Inflammatory macrophage (primary cell): ENCODE results near the gene ROPN1.
A peak's percentile ranks its signal among the peaks of the same experiment; 100 is the strongest.
"Not testable (repeated sequence)": the region's sequence is repeated elsewhere in the genome, so short reads cannot be mapped to it uniquely, and the experiment has no call there.

Experiments used
- DNase-seq, 2 donors: peaks; one replicate each; pipeline ENCODE4 v3.0.0-alpha.2; 2020 to 2022

ROPN1 gene

DNA sequence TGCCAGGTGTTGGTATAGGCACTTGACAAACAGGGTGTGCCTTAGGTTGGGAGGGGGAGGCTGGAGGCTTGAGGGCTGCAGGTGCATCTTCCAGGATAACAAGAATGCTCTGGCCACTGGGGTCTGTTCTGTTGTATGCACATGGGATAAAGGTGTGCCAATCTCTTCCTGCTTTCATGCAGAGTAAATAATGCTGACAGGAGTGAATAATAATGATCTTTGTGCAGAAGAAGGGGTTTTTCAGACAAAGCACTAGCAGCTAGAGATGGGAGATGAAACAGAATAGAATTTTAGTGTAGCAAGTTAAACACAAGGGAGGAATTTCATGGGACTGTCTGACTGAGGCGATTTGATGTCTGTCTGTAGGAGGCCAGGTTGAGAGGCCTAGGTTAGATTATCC, 1.9 kb upstream of the ROPN1 start:
- DNase-seq, result no peak

DNA sequence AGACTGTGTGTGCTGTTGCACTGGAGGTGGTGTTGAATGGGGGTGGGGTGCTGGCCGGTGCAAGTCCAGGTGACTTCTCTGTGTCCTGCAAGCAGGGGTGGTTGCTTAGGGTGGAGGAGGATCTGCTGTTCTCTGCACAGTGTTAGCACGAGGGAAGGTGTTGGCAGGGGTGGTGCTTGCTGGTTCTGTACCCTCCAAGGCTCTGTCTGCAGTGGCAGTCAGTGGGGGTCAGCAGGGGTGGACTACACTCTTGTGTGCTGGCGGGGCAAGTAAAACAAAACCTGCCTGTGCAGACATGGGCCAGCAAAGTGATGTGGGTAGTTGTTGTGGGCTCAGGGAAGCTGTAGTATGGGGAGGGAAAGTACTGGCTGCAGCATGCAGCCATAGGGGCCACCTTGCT, 5.5 kb downstream of the ROPN1 start:
- no peak for DNase-seq

DNA sequence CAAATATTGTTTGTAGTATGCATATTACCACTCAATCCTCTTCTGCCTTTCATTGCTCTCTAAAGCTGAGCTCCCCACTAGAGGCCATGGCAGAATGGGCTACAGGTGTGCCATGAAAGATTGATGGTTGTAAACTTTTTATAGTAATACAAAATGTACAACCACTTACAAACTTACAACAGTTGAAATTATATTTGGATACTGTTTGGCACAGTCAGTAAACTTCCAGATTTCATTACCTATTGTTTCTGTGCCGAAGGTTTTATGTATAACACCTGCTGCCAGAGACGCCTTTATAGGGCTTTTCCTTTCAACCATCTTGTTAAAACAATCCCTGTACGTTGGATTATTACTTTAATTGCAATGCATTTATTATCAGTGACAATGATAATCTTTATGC, 7.0 kb downstream of the ROPN1 start:
- DNase-seq, result no peak

DNA sequence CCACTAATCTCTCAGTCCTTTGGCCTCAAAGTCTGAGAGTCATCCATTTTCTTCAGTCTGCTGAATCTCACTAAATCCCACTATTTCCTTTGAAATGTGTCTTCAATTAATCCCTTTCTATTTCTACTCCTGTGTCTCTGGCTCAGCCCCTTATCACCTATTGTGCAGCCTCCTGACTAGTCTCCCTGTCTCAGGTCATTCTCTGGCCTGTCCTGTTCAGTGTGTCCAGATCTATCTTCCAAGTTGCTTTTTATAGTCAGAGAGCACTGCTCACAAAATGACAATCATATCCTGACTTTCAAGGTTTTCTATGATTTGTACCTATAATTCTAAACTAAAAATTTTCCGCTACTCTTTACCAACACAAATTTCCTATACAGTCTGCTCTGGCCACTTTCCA, 7.6 kb downstream of the ROPN1 start:
- no peak for DNase-seq

DNA sequence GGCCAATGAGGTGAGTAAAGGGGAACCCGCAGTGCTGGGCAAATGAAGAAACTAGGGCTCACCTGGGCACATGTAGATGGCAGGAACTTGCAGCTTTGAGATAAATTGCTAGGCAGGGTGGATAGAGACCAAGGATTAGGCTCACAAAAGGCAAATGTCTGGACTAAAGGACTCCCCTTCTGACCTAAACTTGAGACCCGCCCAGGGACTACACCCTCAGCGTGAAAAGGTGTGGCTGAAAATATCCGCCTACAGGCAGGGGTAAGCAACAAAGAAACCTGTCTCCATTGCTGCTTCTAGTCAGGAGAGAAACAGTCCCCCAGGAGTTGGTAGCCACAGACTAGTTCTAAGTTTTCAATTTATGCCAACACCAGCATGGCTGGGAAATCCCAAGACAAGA, 10.6 kb downstream of the ROPN1 start:
- not testable (repeated sequence) for DNase-seq

DNA sequence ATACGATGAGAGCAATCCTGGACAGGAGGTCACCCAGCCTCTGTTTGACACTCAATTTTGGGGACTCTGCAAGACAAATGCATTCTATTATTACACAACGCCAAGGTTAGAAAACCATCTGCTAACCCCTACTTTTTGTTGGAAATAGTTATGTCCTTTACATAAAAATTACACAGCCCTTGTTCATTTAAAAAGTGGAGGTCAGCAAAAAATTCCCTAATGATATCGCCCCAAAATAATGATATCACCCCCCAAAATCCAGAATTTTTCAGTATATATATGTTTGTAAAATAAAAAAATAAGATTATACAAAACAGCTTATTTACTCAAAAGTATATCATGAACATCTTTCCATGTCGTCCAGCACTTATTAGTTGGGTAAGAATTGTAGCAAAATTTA, 11.4 kb downstream of the ROPN1 start:
- DNase-seq, result no peak

DNA sequence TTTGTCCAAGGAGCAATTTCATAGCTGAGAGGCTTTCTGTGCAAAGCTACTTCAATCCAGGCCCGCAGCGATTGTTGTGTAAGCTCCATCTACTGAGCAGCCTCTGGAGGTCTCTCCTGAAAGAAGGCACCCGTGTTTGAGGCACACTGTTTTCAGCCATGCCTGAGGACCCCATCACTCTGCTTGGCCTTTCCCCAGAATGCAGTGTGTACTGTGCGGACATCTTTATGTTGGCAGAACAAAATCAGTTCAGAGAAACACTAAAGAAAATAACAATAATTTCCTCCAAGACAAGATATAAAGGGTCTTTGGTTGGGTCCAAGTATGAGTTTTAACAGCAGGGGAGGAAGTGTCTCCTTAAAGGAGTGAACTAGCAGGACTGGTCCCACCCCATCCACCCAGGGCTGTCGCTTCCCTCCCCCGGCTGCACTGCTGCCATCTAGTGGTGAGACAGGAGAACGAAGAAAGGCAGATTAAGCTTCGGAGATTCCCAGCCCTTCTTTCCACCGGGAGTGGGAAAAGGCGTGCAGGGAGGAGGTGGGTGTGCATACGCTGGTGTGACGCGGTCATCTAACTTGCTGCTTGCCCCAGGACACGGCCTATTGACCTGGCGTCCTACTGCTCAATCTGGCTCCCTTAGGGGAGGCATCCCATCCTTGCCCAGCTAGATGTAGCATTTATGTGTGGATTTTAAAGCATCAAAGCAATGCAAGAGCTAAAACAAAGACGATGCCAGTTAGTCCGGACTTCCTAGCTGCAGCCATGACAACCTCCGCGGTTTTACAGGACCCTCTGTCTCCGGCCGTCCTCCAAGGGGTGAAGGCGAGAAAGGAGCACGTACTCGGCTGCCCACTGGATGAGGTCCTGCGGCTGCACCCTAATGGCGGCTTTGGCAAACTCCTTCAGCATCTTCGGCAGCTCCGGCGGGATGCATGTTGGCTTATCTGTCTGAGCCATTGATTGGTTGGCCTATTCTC, 12.1 kb downstream of the ROPN1 start:
- not testable (repeated sequence) for DNase-seq

DNA sequence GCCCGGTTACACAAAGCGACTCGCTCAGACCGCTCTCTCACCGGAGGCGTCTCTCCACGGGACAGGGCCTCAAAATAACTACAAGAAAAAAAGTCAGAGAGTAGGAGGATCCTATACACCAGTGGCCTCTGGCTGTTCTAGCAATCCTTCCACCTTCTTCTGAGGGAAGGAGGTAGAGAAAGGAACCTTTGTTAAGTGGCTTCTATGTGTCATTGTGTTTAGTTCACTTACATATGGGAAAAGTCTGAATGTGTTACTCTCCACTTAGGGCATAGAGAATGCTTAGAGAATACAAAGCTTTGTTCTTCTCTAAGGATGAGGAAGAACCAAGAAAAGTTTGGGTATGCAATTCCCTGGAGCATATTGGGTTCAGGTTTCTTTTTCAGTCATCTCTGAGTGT, 15.0 kb downstream of the ROPN1 start:
- not testable (repeated sequence) for DNase-seq

DNA sequence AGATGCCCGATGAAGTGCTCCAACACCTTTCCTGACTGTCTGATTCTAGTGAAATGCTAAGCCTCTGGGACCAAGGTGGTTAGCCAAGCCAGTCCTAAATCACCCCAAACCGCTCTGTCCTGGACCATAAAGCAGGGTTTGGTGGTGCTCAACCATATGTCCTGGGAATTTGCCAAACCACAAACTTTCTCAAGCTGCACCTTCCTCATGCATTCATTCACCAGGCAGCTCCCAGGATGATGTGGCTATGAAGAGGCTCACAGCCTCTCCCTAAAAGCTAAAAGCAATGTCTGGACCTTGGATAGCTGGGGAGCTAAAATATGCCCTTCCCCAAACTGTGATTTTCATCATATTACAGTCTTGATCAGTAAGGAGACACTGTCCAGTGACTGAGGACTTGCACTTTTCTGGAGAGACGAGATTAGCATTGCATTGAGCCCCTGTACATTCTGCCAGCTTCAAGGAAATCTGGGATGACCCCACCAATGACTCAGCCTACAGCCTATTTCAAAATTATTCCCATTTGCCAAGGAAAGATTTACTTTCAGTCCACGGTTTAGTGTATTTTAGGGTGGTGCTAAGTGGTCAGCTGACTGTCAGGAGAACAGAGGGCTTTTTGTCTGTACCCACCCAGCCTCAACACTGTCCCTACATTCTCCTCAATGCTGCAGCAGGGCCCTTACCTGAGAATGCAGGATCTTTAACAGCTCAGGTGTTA, 15.6 kb downstream of the ROPN1 start:
- DNase-seq, result not testable (repeated sequence)

DNA sequence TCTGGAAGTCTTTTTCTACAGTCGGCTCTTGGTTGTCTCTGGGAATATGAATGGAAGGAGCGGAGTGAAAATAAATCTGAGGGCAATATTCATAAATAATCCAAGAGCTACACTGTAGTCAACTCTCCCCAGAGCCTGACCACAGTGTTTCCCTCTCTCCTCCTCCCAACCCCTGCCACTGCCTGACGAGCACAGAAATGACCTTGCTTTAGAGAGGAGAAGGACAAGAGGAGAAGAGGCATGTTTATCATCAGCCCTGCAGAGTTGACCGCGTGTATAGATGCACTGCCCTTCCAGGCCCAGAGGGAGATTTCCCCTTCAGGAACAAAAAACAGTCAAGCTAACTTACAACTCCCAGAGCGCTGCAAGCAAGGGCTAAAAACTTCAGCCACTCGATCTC, 16.9 kb downstream of the ROPN1 start:
- not testable (repeated sequence) for DNase-seq

DNA sequence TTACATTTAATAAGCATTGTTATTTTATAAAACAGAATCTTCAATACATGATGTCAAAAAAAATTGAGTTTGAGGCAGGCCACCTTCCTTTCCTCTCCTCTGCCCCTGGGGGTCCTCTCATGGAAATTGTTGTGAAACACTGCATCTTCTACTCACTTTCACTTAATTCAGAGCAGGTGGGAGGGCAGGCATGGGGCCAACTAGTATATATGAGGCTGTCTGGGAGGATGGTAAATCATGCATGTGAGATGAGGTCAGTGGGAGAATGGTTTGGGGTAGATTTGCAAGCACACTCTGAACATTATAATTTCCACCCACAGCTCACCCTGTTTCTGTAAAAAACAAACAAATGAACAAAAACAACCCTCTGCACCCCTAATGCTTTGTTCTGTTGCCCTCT, 20.5 kb downstream of the ROPN1 start:
- DNase-seq, result no peak

DNA sequence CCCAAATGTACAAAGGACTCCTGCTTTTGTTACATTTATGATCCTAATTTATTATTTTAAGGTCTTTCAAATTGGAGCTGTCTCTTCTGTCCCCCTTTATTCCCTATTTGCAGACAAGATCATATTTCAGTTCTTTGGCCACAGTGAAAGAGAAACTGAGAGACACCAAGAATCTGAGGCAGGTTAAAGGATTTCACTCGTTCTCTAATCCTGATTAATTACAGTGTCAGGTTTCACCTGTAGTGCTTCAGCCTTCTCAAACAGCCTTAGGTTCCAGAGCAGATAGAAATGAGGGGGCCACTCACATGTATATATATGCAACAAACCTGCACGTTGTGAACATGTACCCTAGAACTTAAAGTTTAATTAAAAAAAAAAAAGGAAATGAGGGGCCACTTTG, 24.7 kb downstream of the ROPN1 start:
- not testable (repeated sequence) for DNase-seq

DNA sequence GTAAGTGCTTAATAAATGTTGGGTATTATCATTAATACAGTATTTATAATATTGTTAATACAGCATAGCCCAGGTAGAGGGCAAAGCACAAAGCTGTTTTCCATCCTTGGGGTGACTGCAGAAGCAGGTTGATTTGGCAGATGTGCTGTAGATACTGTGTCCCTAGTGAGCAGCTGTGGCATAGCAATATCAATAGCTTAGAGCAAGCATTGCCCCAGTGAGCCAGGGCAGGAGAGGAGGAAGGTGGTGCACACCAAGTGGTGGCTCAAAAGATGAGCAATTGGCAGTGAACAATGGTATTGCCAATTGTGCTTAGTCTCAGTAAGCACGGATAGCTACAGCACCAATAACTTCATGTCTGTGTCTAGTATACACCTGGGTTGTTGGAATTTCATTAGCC, 25.1 kb downstream of the ROPN1 start:
- not testable (repeated sequence) for DNase-seq

DNA sequence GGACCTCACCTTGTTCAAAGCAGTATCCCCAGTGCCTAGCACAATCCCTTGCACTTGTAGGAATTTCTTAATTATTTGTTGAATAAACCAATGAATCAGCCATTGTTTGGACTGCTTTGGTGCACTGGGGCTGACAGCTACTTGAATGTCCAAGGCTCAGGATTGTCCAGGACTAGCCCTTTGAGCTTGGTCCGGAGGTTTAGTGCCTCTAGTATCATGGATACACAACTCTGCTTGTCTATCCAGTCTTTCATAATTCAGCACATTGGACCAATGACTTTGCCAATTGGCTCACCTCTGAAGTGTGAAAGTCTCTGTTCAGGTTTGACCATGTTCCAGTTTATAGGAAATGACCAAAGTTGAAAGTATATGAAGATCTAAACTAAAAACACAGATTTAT, 27.1 kb downstream of the ROPN1 start:
- DNase-seq, result not testable (repeated sequence)

DNA sequence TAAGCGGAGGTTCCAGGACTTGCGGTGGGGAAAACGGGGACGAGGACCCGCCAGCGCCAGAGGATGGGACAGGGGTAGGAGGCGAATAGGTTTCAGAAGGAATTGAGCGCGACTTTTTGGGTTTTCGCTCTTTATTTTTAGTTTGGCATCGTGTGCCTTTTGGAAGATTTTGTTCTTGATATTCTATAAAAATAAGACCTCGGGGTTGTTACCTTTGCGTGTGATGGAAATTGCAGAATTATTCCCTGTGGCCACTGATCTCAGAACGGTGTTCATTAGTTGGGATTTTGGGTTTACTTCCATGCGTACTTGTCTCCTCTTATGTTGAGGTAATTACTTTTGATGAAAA, 30.4 kb downstream of the ROPN1 start:
- DNase-seq, result no peak

DNA sequence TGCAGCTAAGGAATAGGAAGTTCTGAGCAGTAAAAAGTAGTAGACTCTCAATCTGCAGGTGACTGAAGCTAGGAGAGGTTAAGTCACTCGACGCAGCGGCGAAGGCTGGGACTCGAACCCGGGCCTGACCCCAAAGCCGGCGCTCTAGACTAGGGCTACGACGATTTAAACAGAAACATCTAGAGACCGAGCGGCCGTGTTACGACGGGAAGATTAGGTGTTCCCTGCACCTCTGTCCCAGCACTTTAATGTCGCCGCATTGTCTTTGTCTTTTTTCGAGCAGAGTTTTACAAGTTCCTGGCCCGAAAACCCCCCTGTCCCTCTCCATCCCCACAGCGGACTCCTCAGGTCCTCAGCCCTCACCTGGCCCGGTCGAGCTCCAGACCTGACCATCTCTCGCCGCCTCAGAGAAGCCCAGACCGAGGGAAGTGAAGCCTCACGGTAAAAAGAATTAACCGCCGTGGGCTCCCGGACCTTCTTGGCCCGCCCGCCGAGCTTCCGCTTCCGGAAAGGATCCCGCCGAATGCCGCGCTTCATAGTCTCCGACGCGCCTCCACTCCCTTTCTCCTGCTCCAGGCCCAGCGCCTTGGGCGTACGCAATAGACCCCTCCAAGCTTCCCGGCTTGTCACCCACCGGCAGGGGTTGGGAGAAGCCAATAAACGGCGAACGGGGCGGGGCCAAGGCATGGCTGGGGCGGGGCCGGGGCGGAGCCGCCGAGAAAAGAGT, 31.0 kb downstream of the ROPN1 start, which contains the start of gene CCDC14:
Gene CCDC14 (minus strand): TSS at position 449 of the 727 bp plus-strand sequence. CDS start 56 bp downstream, at position 393.
- DNase-seq, result peak; percentile 89 to 90

DNA sequence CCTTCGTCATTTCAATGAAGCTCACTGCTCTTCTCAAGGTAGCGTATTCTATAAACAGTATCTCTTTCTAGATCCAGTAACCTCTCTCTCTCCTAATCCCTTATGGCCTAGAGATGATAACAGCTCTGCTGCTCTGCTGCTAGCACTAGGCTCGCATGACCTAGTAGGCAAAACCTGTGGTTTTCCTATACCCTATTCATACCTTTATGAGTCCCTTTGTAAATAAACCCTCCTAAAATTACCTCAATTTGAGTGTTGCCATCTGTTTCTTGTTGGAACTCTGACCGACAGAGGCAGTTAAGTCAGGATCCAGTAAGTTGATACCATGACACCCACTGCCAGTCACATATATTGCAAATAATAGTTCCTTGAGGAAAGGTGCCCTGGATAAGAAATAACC, 38.2 kb downstream of the ROPN1 start:
- no peak for DNase-seq

DNA sequence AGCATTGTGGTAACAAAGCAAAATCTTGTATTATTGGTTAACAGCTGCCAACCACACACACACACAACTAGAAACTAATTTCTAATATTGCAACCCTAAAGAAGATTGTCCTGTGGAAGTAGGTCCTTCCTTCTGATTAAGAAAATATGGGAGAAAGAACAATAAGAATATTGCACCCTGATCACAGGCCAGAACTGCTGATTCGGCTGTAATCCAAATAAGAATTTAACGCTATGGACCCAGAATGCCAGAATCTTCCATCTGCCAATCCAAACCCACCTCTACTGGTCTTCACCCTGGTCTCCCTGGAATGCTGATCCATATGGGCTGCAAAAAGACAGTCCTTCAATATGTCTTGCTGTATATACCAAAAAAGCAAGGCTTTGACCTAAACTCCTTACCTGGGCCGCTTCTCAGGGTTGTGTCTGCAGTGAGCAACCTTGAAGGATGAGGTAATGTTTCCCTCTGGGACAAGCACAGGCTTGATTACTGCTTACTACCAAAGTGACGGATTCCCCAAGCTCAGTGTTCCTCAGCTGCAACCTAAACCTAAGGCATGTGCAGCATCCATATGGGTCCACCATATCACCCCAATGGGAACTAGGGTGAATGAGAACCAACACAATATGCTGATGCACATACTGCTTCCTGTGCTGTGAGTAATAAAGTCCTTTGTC, 38.9 kb downstream of the ROPN1 start:
- DNase-seq, result no peak

DNA sequence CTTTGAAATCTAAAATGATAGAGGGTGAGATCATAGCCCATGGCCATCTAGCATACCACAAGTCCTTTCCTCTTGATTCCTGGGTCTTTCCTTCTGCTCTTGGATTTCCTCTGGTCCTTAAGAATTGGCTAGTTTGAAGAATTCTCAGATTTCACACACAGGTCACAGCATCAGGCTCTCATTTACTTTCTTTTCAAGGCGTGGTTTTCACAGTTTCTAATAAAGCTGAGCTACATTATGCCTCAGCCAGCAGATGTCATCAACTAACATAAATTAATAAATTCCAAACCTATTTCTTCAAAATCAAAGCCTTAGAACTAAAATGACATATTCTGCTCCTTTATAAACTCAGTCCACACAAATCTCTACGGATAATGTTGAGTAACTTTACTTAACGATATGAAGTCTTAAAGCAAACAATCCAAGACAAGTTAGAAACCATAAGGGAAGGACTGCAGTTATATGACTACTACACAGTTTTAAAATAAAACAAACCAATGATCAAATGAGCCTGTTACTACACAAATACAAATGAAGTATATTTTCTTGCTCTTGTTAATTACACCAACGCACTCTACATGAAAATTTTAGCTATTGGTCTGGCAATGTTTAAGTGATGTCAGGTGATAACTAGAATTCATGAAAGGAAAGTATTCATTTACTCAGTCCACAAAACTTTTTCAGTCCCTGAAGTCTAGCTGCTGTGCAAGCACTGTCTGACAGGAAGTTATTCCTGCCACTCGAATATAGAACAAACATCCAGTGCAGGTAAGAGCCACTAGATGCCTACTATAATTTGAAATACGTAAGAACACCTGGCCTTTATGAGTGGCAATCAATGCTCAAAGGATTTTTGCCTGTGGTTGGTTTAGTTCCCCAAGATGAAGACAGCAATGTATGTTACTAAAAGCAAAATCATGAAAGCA, 40.1 kb downstream of the ROPN1 start:
- DNase-seq, result no peak

DNA sequence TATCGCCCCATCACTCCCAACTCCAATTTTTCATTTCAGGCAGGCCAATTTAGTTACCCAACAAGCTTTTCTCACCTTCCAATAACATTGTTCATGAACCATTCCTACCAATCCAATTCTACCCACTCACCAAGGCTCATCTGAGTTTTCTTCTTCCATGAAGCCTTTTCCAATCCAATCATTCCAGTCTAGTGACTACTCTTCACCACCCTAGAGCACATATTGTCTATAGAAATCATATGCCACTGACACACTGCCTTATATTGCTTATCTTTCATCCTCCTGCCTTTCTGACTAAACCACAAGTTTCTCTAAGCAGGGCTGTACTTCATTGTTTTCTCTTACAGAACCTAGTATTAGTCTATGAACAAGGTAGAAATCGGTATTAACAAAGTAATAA, 42.3 kb downstream of the ROPN1 start:
- no peak for DNase-seq

DNA sequence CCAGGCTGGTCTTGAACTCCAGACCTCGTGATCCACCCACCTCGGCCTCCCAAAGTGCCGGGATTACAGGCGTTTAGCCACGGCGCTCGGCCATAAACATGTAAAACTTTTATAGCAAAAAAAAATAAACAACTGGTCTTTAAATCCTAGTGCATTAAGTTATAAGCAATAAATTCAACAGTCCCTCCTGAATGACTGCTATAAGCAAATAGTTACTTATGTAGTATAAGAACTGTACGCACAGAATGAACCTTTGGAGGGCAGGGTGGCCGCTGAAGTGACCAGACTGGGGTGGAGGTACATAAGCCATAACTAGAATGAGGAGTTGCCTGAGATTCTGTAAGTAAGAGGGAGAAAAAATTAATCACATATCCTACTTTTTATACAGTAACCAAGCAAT, 43.5 kb downstream of the ROPN1 start:
- DNase-seq, result no peak
